Measurements from ENCODE around the gene NDST1. TPM values are rescaled to one million over a fixed set of nuclear protein-coding genes. Genes with fewer than 3 reads are reported as not detected.

Gene NDST1
- total RNA-seq, 1 experiment from 2014 or later = 65.0 TPM

- Histone ChIP-seq H3K9me3 (replicated peaks) (no peaks in the 10 kb centered on the region), H3K36me3 (no peaks in the 10 kb centered on the region), H3K27ac (no peak overlapping the region), H3K4me1 (replicated peaks) (peaks cover 30% of the 10 kb centered on the region), H3K27me3 (replicated peaks) (no peaks in the 10 kb centered on the region), H3K4me3 (no peak overlapping the region)
- no peak for DNase-seq (ENCODE audit: low read depth in 1 of 2, low spot score in 2 of 2)
Measured at GRCh38 chr5:150571836-150572235, 63.9 kb downstream of the NDST1 start.

DNA sequence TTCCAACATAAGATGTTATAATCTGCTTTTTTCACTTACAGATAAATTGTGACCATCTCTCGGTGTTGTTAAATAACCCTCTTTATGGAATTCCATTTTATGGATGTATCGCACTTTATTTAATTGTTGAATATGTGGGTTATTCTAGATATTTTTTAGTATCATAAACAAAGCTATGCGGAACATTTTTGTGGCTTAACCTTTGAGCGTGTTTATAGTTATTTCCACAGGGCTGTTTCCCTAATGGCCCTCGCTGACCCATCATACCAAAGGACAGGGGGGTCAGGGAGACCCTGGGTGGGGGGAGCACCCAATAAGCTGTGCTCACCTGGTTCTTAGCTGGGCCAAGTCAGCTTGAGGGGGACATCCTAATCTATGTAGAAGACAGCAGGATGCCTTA is 65.3 kb downstream of the NDST1 start:
- H3K36me3 ChIP-seq = no peaks in the 10 kb centered on the region
- no peak overlapping the region for H3K27ac ChIP-seq

DNA sequence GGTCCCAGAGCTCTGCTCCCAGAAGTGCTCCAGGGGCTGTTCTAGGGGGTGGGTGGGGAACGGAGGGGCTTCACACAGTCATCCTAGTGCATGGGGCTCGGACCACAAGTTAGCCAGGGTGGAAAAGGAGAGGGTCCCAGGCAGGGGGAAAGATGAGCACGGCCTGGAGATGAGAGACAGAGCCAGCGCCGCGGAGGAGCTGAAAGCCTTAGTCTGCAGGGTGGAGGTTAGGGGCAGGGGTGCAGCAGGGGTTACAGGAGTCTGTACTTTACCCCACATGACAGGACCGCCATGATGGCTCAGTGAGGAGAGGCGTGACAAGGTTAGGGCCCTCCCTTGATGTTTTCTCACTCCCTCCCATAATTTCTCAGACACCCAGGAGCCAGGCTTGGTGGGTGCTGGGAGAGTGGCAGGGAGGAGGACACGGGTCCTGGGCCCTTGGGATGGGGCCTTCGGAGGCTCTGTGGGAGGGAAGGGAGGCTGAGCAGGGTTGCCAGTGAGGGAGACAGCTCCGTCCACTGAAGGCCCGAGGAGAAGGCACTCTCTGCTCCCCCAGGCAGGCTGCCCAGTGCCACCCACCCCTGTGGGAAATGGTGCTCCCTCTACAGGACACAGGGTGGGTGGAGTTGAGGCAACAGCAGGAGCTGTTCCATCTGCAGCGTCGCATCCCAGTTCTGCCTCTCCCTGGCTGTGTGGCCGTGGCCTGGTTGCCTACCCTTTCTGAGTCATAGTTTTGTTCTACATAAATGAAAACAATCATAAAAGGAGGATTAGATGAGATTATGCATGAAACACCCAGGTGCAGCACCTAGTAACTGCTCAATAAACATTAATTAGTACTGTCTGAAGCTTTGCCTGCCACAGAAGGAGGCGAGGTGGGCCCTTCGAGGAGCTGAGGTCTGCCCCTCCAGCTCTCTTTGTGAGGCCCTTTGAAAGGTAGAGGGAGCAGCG is 66.2 kb downstream of the NDST1 start:
- H3K36me3 ChIP-seq = no peaks in the 10 kb centered on the region
- H3K4me3 ChIP-seq = no peak overlapping the region
- no peaks in the 10 kb centered on the region for H3K9me3 ChIP-seq (replicated peaks)
- no peaks in the 10 kb centered on the region for H3K27me3 ChIP-seq (replicated peaks)
- peaks cover 26% of the 10 kb centered on the region for H3K4me1 ChIP-seq (replicated peaks)
- no peak overlapping the region for H3K27ac ChIP-seq
- DNase-seq (ENCODE audit: low read depth in 1 of 2, low spot score in 2 of 2) = peak in 1 of 2 experiments; percentile 30

More for the DNA sequence above, 65.3 kb downstream of the NDST1 start:
- Histone ChIP-seq H3K27me3 (replicated peaks) (no peaks in the 10 kb centered on the region), H3K4me3 (no peak overlapping the region), H3K4me1 (replicated peaks) (peaks cover 26% of the 10 kb centered on the region), H3K9me3 (replicated peaks) (no peaks in the 10 kb centered on the region)
- DNase-seq (ENCODE audit: low read depth in 1 of 2, low spot score in 2 of 2) = no peak

DNA sequence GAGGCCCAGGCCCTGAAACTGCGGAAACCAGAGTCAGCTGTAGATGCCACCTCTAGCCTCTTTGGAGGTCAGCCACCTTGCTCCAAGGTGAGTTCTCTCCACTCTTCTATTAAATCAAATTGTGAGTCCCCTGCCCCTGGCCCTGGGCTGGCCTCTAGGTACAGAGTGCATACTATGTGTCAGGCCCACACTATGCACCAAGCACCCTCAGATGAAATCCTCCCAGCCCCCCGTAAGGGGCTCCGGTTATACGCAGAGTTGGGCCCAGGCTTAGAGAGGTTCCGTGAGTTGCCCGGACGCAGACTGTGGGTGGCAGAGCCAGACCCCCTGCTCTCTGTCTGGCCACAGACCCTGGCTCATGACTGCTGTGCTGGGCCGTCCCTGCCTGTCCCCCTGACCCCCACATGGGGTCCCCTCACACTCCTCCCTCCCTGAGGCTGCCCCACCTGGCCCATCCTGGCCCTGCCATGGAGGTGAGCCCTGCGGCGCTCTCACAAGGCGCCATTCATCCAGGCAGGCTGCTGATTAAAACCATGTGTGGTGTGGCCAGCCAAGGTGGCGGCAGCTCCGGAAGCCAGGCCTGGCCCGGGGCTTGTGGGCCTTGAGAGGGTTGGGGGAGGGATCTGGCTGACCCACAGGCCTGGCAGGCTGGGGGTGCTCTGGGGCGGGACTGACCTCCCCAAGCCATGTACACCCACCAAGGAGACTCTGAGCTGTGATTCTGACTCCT is 67.1 kb downstream of the NDST1 start:
- DNase-seq (ENCODE audit: low read depth in 1 of 2, low spot score in 2 of 2) = no peak
- Histone ChIP-seq H3K4me3 (no peak overlapping the region), H3K4me1 (replicated peaks) (peaks cover 26% of the 10 kb centered on the region), H3K27ac (no peak overlapping the region), H3K9me3 (replicated peaks) (no peaks in the 10 kb centered on the region), H3K27me3 (replicated peaks) (no peaks in the 10 kb centered on the region), H3K36me3 (no peaks in the 10 kb centered on the region)

- Histone ChIP-seq H3K9me3 (replicated peaks) (no peaks in the 10 kb centered on the region), H3K27ac (no peak overlapping the region), H3K36me3 (no peaks in the 10 kb centered on the region), H3K4me1 (replicated peaks) (peaks cover 26% of the 10 kb centered on the region), H3K27me3 (replicated peaks) (no peaks in the 10 kb centered on the region), H3K4me3 (no peak overlapping the region)
- DNase-seq (ENCODE audit: low read depth in 1 of 2, low spot score in 2 of 2) = no peak
Measured at GRCh38 chr5:150575745-150576448, 68.0 kb downstream of the NDST1 start.

DNA sequence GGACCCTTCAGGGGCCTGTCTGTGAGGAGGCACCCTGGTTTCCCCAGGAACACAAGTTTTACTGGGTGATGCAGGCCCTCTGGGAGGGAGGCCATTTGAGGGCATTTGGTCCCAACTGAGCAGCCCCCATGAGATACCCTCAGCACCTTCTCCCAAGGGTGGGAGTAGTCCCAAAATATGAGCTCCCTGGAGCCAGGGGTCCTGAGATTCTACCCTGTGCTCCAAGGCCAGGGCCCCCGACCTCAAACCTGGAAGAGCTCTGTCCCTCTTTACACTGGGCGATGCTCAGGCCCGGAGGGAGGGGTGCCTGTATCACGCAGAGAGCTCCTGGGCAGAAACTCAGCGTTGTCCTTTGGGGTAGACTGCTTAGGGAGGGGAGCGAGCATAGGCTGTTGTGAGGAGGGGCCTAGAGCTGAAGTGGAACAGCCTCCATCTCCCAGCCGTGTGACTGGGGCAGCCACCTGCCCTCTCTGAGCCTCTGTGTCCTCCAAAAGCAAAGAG is 68.6 kb downstream of the NDST1 start:
- no peak overlapping the region for H3K4me3 ChIP-seq
- H3K36me3 ChIP-seq = no peaks in the 10 kb centered on the region
- no peak overlapping the region for H3K27ac ChIP-seq
- H3K27me3 ChIP-seq (replicated peaks) = no peaks in the 10 kb centered on the region
- no peaks in the 10 kb centered on the region for H3K9me3 ChIP-seq (replicated peaks)
- no peak for DNase-seq (ENCODE audit: low read depth in 1 of 2, low spot score in 2 of 2)
- H3K4me1 ChIP-seq (replicated peaks) = peaks cover 26% of the 10 kb centered on the region

- Histone ChIP-seq H3K4me1 (replicated peaks) (peaks cover 35% of the 10 kb centered on the region), H3K36me3 (no peaks in the 10 kb centered on the region), H3K9me3 (replicated peaks) (no peaks in the 10 kb centered on the region), H3K4me3 (no peak overlapping the region), H3K27me3 (replicated peaks) (no peaks in the 10 kb centered on the region), H3K27ac (no peak overlapping the region)
- DNase-seq (ENCODE audit: low read depth in 1 of 2, low spot score in 2 of 2) = no peak
Measured at GRCh38 chr5:150577378-150578139, 69.6 kb downstream of the NDST1 start.

DNA sequence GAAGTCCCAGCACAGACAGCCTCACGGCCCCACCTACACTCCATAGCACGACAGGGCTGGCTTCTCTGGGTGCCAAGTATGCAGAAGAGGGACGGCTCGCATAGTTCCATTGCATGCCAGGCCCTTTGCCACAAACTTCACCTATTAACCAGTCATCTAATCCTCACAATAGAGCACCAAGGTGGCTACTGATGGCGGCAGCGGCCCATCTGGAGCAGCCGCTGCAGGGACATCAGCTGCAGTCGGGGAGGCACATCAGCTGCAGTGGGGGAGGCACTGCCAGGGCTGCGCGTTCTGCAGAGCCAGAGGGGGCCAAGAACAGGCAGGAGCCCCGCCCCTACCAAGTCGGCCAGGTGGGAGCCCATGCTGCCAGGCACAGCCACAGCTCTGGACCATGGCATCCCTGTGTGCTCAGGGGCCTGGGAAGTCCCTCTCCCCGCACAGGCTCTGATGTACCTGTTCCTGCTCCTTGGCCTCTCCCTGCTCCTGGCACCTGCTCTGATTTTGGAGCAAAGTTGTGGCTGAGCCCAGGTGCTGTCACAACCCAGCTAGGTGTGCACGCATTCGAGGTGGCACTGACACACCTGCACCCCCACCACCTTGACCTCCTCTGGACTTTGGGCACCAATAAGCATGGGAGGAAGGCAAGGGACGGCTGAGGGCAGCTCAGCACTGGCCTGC is 71.0 kb downstream of the NDST1 start:
- Histone ChIP-seq H3K27ac (no peak overlapping the region), H3K4me1 (replicated peaks) (peaks cover 26% of the 10 kb centered on the region)

DNA sequence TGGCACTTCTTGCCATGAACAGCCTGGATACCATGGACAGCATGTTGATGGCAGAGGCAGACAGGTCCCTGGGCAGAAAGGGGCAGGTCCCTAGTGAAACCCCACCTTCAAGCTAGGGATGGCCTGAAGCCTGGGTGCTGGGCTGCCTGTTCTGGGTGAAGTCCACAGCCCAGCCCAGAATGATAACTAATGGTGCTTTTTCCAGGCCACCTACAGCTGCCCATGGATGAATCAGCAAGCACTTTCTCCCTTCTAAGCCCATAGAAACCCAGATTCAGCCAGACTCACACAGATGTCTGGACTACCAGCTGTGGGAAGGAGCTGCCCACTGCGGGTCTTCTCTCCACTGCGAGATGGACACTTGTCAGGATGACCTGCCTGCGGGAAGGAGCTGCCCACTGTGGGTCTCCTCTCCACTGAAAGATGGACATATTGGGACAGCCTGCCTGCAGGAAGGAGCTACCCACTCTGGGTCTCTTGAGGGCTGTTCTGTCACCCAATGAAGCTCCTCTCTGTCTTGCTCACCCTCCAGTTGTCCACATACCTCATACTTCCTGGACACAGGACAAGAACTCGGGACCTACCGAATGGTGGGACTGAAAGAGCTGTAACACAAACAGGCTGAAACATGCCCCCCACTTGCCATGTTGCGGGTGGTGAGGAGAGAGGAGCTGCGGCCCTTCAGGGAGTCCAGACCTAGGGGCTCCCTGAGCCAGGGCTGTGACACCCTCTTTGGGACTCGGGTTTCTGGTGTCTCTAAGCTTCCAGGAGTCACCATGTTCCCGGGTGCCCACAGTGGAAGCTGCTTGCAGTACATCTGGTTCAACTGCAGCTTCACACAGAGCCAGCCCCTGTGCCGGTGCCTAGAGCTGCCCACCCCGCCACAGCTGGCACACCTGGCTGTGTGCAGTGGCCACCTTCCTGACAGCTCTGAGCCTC is 71.8 kb downstream of the NDST1 start:
- Histone ChIP-seq H3K36me3 (no peaks in the 10 kb centered on the region), H3K4me3 (no peak overlapping the region), H3K4me1 (replicated peaks) (peaks cover 17% of the 10 kb centered on the region), H3K27me3 (replicated peaks) (no peaks in the 10 kb centered on the region), H3K9me3 (replicated peaks) (no peaks in the 10 kb centered on the region), H3K27ac (no peak overlapping the region)
- no peak for DNase-seq (ENCODE audit: low read depth in 1 of 2, low spot score in 2 of 2)

More for the DNA sequence above, 71.0 kb downstream of the NDST1 start:
- H3K27me3 ChIP-seq (replicated peaks) = no peaks in the 10 kb centered on the region
- H3K9me3 ChIP-seq (replicated peaks) = no peaks in the 10 kb centered on the region
- H3K36me3 ChIP-seq = no peaks in the 10 kb centered on the region
- H3K4me3 ChIP-seq = no peak overlapping the region
- no peak for DNase-seq (ENCODE audit: low read depth in 1 of 2, low spot score in 2 of 2)

DNA sequence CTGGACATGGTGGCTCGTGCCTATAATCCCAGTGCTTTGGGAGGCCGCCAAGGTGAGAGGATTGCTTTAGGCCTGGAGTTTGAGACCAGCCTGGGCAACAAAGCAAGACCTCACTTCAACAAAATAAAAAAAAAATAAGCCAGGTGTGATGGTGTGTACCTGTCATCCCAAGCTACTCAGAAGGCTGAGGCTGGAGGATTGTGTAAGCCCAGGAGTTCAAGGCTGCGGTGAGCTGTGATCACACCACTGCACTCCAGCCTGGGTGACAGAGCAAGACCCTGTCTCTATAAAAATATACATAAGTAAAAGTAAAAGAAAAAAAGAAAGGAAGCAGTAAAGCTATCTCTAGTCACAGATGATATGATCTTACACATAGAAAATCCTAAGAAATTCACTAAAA is 73.0 kb downstream of the NDST1 start:
- Histone ChIP-seq H3K4me1 (replicated peaks) (peaks cover 9% of the 10 kb centered on the region), H3K4me3 (no peak overlapping the region), H3K36me3 (no peaks in the 10 kb centered on the region), H3K9me3 (replicated peaks) (no peaks in the 10 kb centered on the region), H3K27ac (no peak overlapping the region), H3K27me3 (replicated peaks) (no peaks in the 10 kb centered on the region)
- DNase-seq (ENCODE audit: low read depth in 1 of 2, low spot score in 2 of 2) = no peak

DNA sequence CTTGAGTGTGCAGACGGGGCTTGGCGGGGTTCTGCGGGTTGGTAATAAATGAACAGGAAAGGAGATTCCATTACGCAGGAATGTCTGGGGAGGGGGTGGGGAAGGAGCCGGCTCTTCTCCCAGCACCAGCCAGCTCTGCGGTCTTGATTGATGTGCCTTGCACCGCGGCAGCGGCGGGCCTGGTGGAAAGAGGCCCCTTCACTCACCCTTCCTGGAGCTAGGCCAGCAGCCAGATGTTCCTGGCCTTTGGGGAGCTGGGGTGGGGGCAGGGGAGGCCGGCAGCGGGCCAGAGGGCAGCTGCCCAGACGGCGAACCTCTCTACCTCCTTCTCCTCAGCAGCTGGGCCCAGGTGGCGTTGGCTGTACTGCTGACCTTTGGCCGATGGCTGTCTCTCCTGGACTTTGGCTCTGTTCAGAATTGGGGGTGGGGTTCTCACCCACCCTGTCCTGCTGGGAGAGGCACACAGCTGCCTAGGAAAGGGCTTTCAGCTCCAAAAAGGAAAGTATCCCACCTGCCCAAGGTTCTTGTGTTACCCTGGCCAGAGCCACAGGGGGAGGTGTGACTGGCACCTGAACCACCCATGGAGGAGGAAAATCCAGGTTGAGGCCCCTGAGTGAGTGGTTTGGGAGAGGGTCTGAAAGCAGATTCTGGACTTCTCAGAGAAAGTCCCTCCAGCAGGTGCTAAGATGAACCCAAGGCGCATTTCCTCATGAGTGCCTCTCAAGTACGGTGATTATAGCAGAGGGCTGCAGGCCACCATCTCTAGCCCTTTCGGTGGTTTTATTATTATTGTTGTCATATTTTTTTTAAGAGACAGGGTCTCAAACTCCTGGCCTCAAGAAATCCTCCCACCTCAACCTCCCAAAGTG is 74.5 kb downstream of the NDST1 start:
- DNase-seq (ENCODE audit: low read depth in 1 of 2, low spot score in 2 of 2) = no peak

More for the DNA sequence above, 74.5 kb downstream of the NDST1 start:
- H3K36me3 ChIP-seq = no peaks in the 10 kb centered on the region
- H3K27me3 ChIP-seq (replicated peaks) = no peaks in the 10 kb centered on the region
- H3K27ac ChIP-seq = no peak overlapping the region
- H3K4me1 ChIP-seq (replicated peaks) = peaks cover 9% of the 10 kb centered on the region
- H3K9me3 ChIP-seq (replicated peaks) = 0 out of 2 replicates have a peak, but pooled peaks cover 2% of the 10 kb centered on the region
- H3K4me3 ChIP-seq = no peak overlapping the region
